Stimulated activated naive CD4-positive, alpha-beta T cell (primary cell): ENCODE data around the gene UBAP1.
A peak's percentile ranks its signal among the peaks of the same experiment; 100 is the strongest.

Source experiments
- DNase-seq, 6 experiments: peaks; one replicate each; lab custom pipeline; 2025; lab: John Stamatoyannopoulos, UW

Gene UBAP1

GRCh38 chr9:34178436-34179212, at the start of gene UBAP1:
Gene UBAP1, plus strand, starts transcription at chr9:34179043. Its CDS starts 41,872 bp downstream, at chr9:34220915.
- DNase-seq, result peak; percentile 84 to 95 (median 92)

- no peak for DNase-seq
These were observed 47.3 kb upstream of the UBAP1 start for GRCh38 chr9:34131571-34131970.

- DNase-seq, result no peak
These were observed 45.4 kb upstream of the UBAP1 start for GRCh38 chr9:34133436-34133949.

- DNase-seq, result no peak
These were observed 44.3 kb upstream of the UBAP1 start for GRCh38 chr9:34134521-34134920.

GRCh38 chr9:34138644-34139043, 40.2 kb upstream of the UBAP1 start:
- peak in 1 of 6 experiments; percentile 12 for DNase-seq

- DNase-seq, result no peak
These were observed 39.2 kb upstream of the UBAP1 start for GRCh38 chr9:34139477-34140146.

GRCh38 chr9:34140853-34141252, 38.0 kb upstream of the UBAP1 start:
- no peak for DNase-seq

- no peak for DNase-seq
These were observed 35.7 kb upstream of the UBAP1 start for GRCh38 chr9:34143116-34143515.

GRCh38 chr9:34145165-34145564, 33.7 kb upstream of the UBAP1 start:
- no peak for DNase-seq

- DNase-seq, result no peak
These were observed 27.4 kb upstream of the UBAP1 start for GRCh38 chr9:34151398-34151797.

GRCh38 chr9:34154057-34154456, 24.8 kb upstream of the UBAP1 start:
- DNase-seq, result no peak

GRCh38 chr9:34157318-34157717, 21.5 kb upstream of the UBAP1 start:
- DNase-seq, result no peak

GRCh38 chr9:34157898-34158297, 20.9 kb upstream of the UBAP1 start:
- DNase-seq, result no peak

GRCh38 chr9:34158362-34158869, 20.4 kb upstream of the UBAP1 start:
- DNase-seq, result no peak

GRCh38 chr9:34163434-34163833, 15.4 kb upstream of the UBAP1 start:
- DNase-seq, result no peak

- DNase-seq, result no peak
These were observed 9.7 kb upstream of the UBAP1 start for GRCh38 chr9:34169125-34169524.

GRCh38 chr9:34170237-34170991, 8.4 kb upstream of the UBAP1 start:
- no peak for DNase-seq

- DNase-seq, result peak; percentile 5 to 69 (median 58)
These were observed 6.9 kb upstream of the UBAP1 start for GRCh38 chr9:34171753-34172535.

- no peak for DNase-seq
These were observed 2.8 kb upstream of the UBAP1 start for GRCh38 chr9:34176089-34176488.

- DNase-seq, result no peak
These were observed 1.0 kb upstream of the UBAP1 start for GRCh38 chr9:34177593-34178435.
